Glomerular visceral epithelial cell (primary cell): ENCODE data around the gene SLC6A8.

ENCODE experiments used
- DNase-seq: peaks from one replicate; pipeline ENCODE4 v3.0.0-alpha.2; 2016; ENCODE audit errors: extremely low spot score

The SLC6A8 gene

GRCh38 chrX:153687121-153688039 lies at the start of gene SLC6A8:
Gene SLC6A8 (plus strand): TSS chrX:153687926. CDS start chrX:153688575, 649 bp downstream.
- DNase-seq: peak; percentile 77

GRCh38 chrX:153638041-153638371 lies 49.7 kb upstream of the SLC6A8 start:
- no peak for DNase-seq

- no peak for DNase-seq
Observed at GRCh38 chrX:153638436-153639176, 49.1 kb upstream of the SLC6A8 start.

- no peak for DNase-seq
Observed at GRCh38 chrX:153639177-153640044, 48.3 kb upstream of the SLC6A8 start.

- no peak for DNase-seq
Observed at GRCh38 chrX:153640045-153640686, 47.6 kb upstream of the SLC6A8 start.

- no peak for DNase-seq
Observed at GRCh38 chrX:153640736-153641575, 46.8 kb upstream of the SLC6A8 start.

GRCh38 chrX:153641627-153642026 lies 46.1 kb upstream of the SLC6A8 start:
- no peak for DNase-seq

GRCh38 chrX:153642051-153642654 lies 45.6 kb upstream of the SLC6A8 start:
- DNase-seq: no peak

- no peak for DNase-seq
Observed at GRCh38 chrX:153642655-153643430, 44.9 kb upstream of the SLC6A8 start.

GRCh38 chrX:153643431-153644351 lies 44.0 kb upstream of the SLC6A8 start:
- DNase-seq: no peak

- no peak for DNase-seq
Observed at GRCh38 chrX:153644356-153645125, 43.2 kb upstream of the SLC6A8 start.

- DNase-seq: no peak
Observed at GRCh38 chrX:153645151-153645550, 42.6 kb upstream of the SLC6A8 start.

GRCh38 chrX:153645921-153646488 lies 41.7 kb upstream of the SLC6A8 start:
- DNase-seq: no peak

- peak; percentile 31 for DNase-seq
Observed at GRCh38 chrX:153646620-153647373, 40.9 kb upstream of the SLC6A8 start, which contains the start of gene DUSP9. Gene DUSP9 (plus strand): TSS chrX:153647203. CDS start chrX:153647954, 751 bp downstream.

GRCh38 chrX:153647461-153648357 lies 40.0 kb upstream of the SLC6A8 start:
- DNase-seq: no peak
